ENCODE data around the gene CDH23.

Gene CDH23

DNA sequence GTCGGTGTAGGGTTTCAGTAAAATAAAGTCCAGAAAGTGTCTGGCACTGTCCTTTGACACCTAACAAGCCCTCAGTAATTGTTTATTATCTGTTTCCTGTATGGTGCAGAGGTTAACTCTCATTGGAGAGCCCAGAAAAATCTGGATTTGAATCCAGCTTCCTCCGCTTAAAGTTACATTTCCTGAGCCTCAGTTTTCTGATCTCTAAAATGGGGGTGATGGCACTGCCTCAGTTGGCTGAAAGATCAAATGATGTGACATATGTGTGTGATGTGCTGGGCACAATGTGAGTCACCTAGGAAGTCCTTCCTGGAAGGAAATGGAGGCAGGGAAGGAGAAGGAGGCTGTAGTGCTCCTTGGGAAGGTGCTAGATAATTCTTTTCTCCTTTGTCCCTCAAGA lies 14.7 kb upstream of the CDH23 start:
- Histone ChIP-seq H3K9ac (ENCODE audit: low read length) (no peak overlapping the region), H3K4me2 (ENCODE audit: low read depth, low read length) (no peak overlapping the region), H3K4me3 (ENCODE audit: low read length) (no peak overlapping the region), H3K9me2 (replicated peaks; ENCODE audit: insufficient read depth, low read length) (no peaks in the 10 kb centered on the region), H2AFZ (ENCODE audit: low read length) (no peak overlapping the region), H3K36me3 (replicated peaks; ENCODE audit: insufficient read depth, low read length) (no peaks in the 10 kb centered on the region), H3K79me2 (ENCODE audit: low read length) (no peaks in the 10 kb centered on the region), H3K4me1 (ENCODE audit: low read length) (peaks cover 13% of the 10 kb centered on the region), H3F3A (ENCODE audit: insufficient read depth, low read length) (peaks cover 3% of the 10 kb centered on the region; the same call in 1 of the 2 replicates), H3K27ac (ENCODE audit: low read length) (no peak overlapping the region), H3K27me3 (replicated peaks; ENCODE audit: insufficient read depth, low read length) (no peaks in the 10 kb centered on the region), H4K20me1 (ENCODE audit: insufficient read depth, low read length) (no peaks in the 10 kb centered on the region), H3K9me3 (replicated peaks; ENCODE audit: insufficient read depth, low read length) (no peaks in the 10 kb centered on the region)
- TF ChIP-seq CTCF (IDR thresholded peaks at IDR 0.05; ENCODE audit: low read length), result no peak
- TF ChIP-seq EZH2phosphoT487 (IDR thresholded peaks at IDR 0.05; ENCODE audit: low read length), result no peak
- no peak for TF ChIP-seq EZH2 (optimal IDR thresholded peaks at IDR 0.05; ENCODE audit: low read depth, low read length)
- no peak for DNase-seq

DNA sequence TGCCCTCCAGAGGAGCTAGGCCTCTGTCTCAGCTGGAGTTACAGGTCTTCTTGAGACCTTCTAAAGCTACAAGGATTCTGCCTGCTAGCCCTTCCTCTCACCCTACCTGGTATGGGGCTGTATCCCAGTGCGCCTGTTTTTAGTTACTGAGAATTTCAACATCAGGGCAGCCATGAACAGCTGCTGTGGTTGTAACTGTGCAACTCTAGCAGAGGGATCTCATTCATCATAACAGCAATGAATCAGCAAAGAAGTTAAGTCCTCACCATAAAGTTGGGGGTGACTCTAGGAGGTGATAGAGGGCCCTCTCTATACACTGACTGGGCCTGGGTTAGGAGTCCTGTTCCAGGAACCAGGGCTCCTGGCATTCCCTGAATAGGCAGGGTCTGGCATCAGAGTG lies 14.0 kb upstream of the CDH23 start:
- Histone ChIP-seq H4K20me1 (ENCODE audit: insufficient read depth, low read length) (no peaks in the 10 kb centered on the region), H3K36me3 (replicated peaks; ENCODE audit: insufficient read depth, low read length) (no peaks in the 10 kb centered on the region), H3F3A (ENCODE audit: insufficient read depth, low read length) (peaks cover 3% of the 10 kb centered on the region; the same call in 1 of the 2 replicates), H3K4me3 (ENCODE audit: low read length) (no peak overlapping the region), H3K4me2 (ENCODE audit: low read depth, low read length) (no peak overlapping the region), H3K27me3 (replicated peaks; ENCODE audit: insufficient read depth, low read length) (peaks cover 6% of the 10 kb centered on the region), H3K4me1 (ENCODE audit: low read length) (peaks cover 11% of the 10 kb centered on the region), H3K9ac (ENCODE audit: low read length) (no peak overlapping the region), H2AFZ (ENCODE audit: low read length) (no peak overlapping the region), H3K27ac (ENCODE audit: low read length) (no peak overlapping the region), H3K9me2 (replicated peaks; ENCODE audit: insufficient read depth, low read length) (no peaks in the 10 kb centered on the region), H3K79me2 (ENCODE audit: low read length) (no peaks in the 10 kb centered on the region), H3K9me3 (replicated peaks; ENCODE audit: insufficient read depth, low read length) (no peaks in the 10 kb centered on the region)
- TF ChIP-seq CTCF (IDR thresholded peaks at IDR 0.05; ENCODE audit: low read length) (no peak), EZH2 (optimal IDR thresholded peaks at IDR 0.05; ENCODE audit: low read depth, low read length) (no peak), EZH2phosphoT487 (IDR thresholded peaks at IDR 0.05; ENCODE audit: low read length) (no peak)
- no peak for DNase-seq

- H3F3A ChIP-seq (ENCODE audit: insufficient read depth, low read length), result no peaks in the 10 kb centered on the region
- no peak overlapping the region for H3K9ac ChIP-seq (ENCODE audit: low read length)
- no peaks in the 10 kb centered on the region for H3K36me3 ChIP-seq (replicated peaks; ENCODE audit: insufficient read depth, low read length)
- TF ChIP-seq EZH2 (optimal IDR thresholded peaks at IDR 0.05; ENCODE audit: low read depth, low read length), result no peak
- no peak for TF ChIP-seq EZH2phosphoT487 (IDR thresholded peaks at IDR 0.05; ENCODE audit: low read length)
- TF ChIP-seq CTCF (IDR thresholded peaks at IDR 0.05; ENCODE audit: low read length), result peak; percentile 90
- H3K79me2 ChIP-seq (ENCODE audit: low read length), result no peaks in the 10 kb centered on the region
- no peak overlapping the region for H3K4me2 ChIP-seq (ENCODE audit: low read depth, low read length)
- no peaks in the 10 kb centered on the region for H4K20me1 ChIP-seq (ENCODE audit: insufficient read depth, low read length)
- H3K4me1 ChIP-seq (ENCODE audit: low read length), result no peaks in the 10 kb centered on the region
- H3K9me3 ChIP-seq (replicated peaks; ENCODE audit: insufficient read depth, low read length), result no peaks in the 10 kb centered on the region
- H3K4me3 ChIP-seq (ENCODE audit: low read length), result no peak overlapping the region
- H2AFZ ChIP-seq (ENCODE audit: low read length), result no peak overlapping the region
- no peak overlapping the region for H3K27ac ChIP-seq (ENCODE audit: low read length)
- H3K27me3 ChIP-seq (replicated peaks; ENCODE audit: insufficient read depth, low read length), result peaks cover 18% of the 10 kb centered on the region
- peak; percentile 50 for DNase-seq
- H3K9me2 ChIP-seq (replicated peaks; ENCODE audit: insufficient read depth, low read length), result no peaks in the 10 kb centered on the region
Observed at GRCh38 chr10:71383972-71384687, 12.6 kb upstream of the CDH23 start.

Data from MM.1S (cell line).